ENCODE data around the gene LRMDA. TPM values are rescaled to one million over a fixed set of nuclear protein-coding genes. Genes with fewer than 3 reads are reported as not detected.

LRMDA gene
- total and polyA plus RNA-seq, 2 of the 4 experiments (the other 2 are of a cell fraction), result 0.07 TPM; not detected in 1

- Histone ChIP-seq H3K4me2 (ENCODE audit: low read depth, low read length) (no peak overlapping the region), H2BK15ac (ENCODE audit: low read depth, low read length) (no peak overlapping the region), H4K91ac (ENCODE audit: insufficient read depth, low read depth, low read length) (no peak overlapping the region), H3K36me3 (ENCODE audit: control insufficient read depth, insufficient read depth, low read length) (no peaks in the 10 kb centered on the region), H3K79me1 (ENCODE audit: low read depth in 1 of 2, low read length in 2 of 2) (no peaks in the 10 kb centered on the region), H3K18ac (ENCODE audit: low read depth, low read length) (no peak overlapping the region), H3K9me3 (ENCODE audit: control insufficient read depth, insufficient read depth, low read length) (no peaks in the 10 kb centered on the region), H3K23ac (ENCODE audit: low read depth, low read length) (no peak overlapping the region), H2AK9ac (replicated peaks; ENCODE audit: low read depth, low read length, poor library complexity) (no peak overlapping the region), H2BK20ac (ENCODE audit: low read depth, low read length) (no peak overlapping the region), H2BK120ac (ENCODE audit: low read depth, low read length) (no peak overlapping the region), H3K9me1 (ENCODE audit: insufficient read depth, low read length) (no peaks in the 10 kb centered on the region), H4K20me1 (ENCODE audit: insufficient read depth, low read length) (no peaks in the 10 kb centered on the region), H2AK5ac (ENCODE audit: low read depth, low read length) (no peak overlapping the region), H3K56ac (ENCODE audit: extremely low read depth, insufficient read depth, low read length) (no peak overlapping the region), H3K27me3 (ENCODE audit: control insufficient read depth, insufficient read depth, low read length) (peaks cover 3% of the 10 kb centered on the region; the same call in 1 of the 2 replicates), H3K14ac (replicated peaks; ENCODE audit: low read depth, low read length) (no peak overlapping the region), H3K4me3 (ENCODE audit: insufficient read depth, low read depth, low read length) (no peak overlapping the region), H4K8ac (ENCODE audit: low read depth in 2 of 2, low read length in 2 of 2) (no peak overlapping the region), H3K27ac (ENCODE audit: insufficient read depth, low read length) (no peak overlapping the region), H2AFZ (replicated peaks; ENCODE audit: low read length, poor library complexity) (no peak overlapping the region), H3K4ac (ENCODE audit: low read depth, low read length) (no peak overlapping the region), H2BK5ac (ENCODE audit: low read depth, low read length, poor library complexity, severe bottlenecking) (no peak overlapping the region), H4K5ac (ENCODE audit: low read depth, low read length) (no peak overlapping the region), H3K9ac (ENCODE audit: low read depth, low read length) (no peak overlapping the region), H3K4me1 (ENCODE audit: control insufficient read depth, insufficient read depth, low read length) (no peaks in the 10 kb centered on the region)
- DNase-seq (no peak), ATAC-seq (ENCODE audit: low read depth) (no peak)
- intact Hi-C loops (cut with micrococcal nuclease), result no loop called here
- no peak for TF ChIP-seq BHLHE40 (IDR thresholded peaks at IDR 0.05; ENCODE audit: low read depth, low read length)
- TF ChIP-seq MAFK (IDR thresholded peaks at IDR 0.05; ENCODE audit: low read depth, low read length), result no peak
- CTCF ChIA-PET, result no interaction called here
- POLR2A ChIA-PET (ENCODE audit: unreplicated experiment), result no interaction called here
- in situ Hi-C loops (cut with MboI; ENCODE audit: low sequenced_read_pairs), result no loop called here
- no TSS peak for BruUV-seq (replicated peaks)
- dilution Hi-C loops (cut with HindIII; ENCODE audit: low sequenced_read_pairs, unreplicated experiment), result no loop called here
- WGBS, 2 experiments (ENCODE audit: extremely low coverage in 2 of 2, insufficient read length in 1 of 2), result no CpG with 5 or more reads among the region's 9 CpGs
These were observed 292.0 kb downstream of the LRMDA start for GRCh38 chr10:75723319-75723980.

Measured in IMR-90 (cell line).